GM12878 (cell line): Measurements from ENCODE around the gene IRF4.
A peak's percentile ranks its signal among the peaks of the same experiment; 100 is the strongest.

Experiments used
- EZH2 ChIP-seq: IDR thresholded peaks from 2 replicates; pipeline ENCODE4 v1.6.1; 2012; ENCODE audit warnings: low read depth, mild to moderate bottlenecking, control low read depth, inconsistent platforms, low read length, borderline replicate concordance; ENCODE audit not compliant: control insufficient read depth
- HDAC2 ChIP-seq: fragments of 200-600 bp; sonication (generic); IDR thresholded peaks from 2 replicates; pipeline ENCODE4 v1.6.1; 2017
- KLF5 ChIP-seq: fragments of 450-650 bp; IDR thresholded peaks from 2 replicates; pipeline ENCODE4 v1.6.1; 2014; ENCODE audit warnings: mild to moderate bottlenecking; ENCODE audit not compliant: partially characterized antibody
- MAX ChIP-seq: IDR thresholded peaks from 2 replicates; pipeline ENCODE4 v1.6.1; 2012; ENCODE audit warnings: low read depth, low read length, improper control_type of control experiment
- MEF2A ChIP-seq: IDR thresholded peaks from 2 replicates; pipeline ENCODE4 v1.6.1; 2011; ENCODE audit warnings: low read depth, mild to moderate bottlenecking, low read length, moderate library complexity; ENCODE audit not compliant: insufficient read depth
- PML ChIP-seq: IDR thresholded peaks from 2 replicates; pipeline ENCODE4 v1.6.1; 2012; ENCODE audit warnings: low read length, inconsistent platforms
- SMARCA5 ChIP-seq: fragments of 450-650 bp; IDR thresholded peaks from 2 replicates; pipeline ENCODE4 v1.6.1; 2017; ENCODE audit warnings: mild to moderate bottlenecking
- ZZZ3 ChIP-seq: IDR thresholded peaks from 2 replicates; pipeline ENCODE4 v1.6.1; 2011; ENCODE audit warnings: low read depth; ENCODE audit not compliant: control insufficient read depth, insufficient read length
- TF ChIP-seq, protein P1 (sequence below), 3 experiments: IDR thresholded peaks in 2 of 3; conservative IDR thresholded peaks in 1 of 3; 2 replicates each; pipeline ENCODE4 v1.5.1; 2011; ENCODE audit warnings: low read depth in 3 of 3, low read length in 3 of 3, mild to moderate bottlenecking in 3 of 3, control low read depth in 2 of 3, moderate library complexity in 2 of 3, inconsistent platforms in 1 of 3, mixed read lengths in 1 of 3; ENCODE audit not compliant: control insufficient read depth in 2 of 3, insufficient read depth in 1 of 3; ENCODE audit errors: extremely low read depth in 1 of 3
- TF ChIP-seq, protein P2 (sequence below): fragments of 450-650 bp; IDR thresholded peaks from 2 replicates; pipeline ENCODE4 v1.6.1; 2017; ENCODE audit warnings: borderline replicate concordance

GRCh38 chr6:357261-357790 is 34.2 kb upstream of the IRF4 start:
- no peak for TF ChIP-seq ZZZ3
- TF ChIP-seq, protein P1, sequence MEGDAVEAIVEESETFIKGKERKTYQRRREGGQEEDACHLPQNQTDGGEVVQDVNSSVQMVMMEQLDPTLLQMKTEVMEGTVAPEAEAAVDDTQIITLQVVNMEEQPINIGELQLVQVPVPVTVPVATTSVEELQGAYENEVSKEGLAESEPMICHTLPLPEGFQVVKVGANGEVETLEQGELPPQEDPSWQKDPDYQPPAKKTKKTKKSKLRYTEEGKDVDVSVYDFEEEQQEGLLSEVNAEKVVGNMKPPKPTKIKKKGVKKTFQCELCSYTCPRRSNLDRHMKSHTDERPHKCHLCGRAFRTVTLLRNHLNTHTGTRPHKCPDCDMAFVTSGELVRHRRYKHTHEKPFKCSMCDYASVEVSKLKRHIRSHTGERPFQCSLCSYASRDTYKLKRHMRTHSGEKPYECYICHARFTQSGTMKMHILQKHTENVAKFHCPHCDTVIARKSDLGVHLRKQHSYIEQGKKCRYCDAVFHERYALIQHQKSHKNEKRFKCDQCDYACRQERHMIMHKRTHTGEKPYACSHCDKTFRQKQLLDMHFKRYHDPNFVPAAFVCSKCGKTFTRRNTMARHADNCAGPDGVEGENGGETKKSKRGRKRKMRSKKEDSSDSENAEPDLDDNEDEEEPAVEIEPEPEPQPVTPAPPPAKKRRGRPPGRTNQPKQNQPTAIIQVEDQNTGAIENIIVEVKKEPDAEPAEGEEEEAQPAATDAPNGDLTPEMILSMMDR (IDR thresholded peaks at IDR 0.05 in 2 of 3, conservative IDR thresholded peaks at IDR 0.05 in 1 of 3; ENCODE audit: control insufficient read depth in 2 of 3, extremely low read depth in 1 of 3, insufficient read depth in 1 of 3, low read depth in 3 of 3, low read length in 3 of 3): no peak
- TF ChIP-seq EZH2: no peak
- TF ChIP-seq, protein P2, sequence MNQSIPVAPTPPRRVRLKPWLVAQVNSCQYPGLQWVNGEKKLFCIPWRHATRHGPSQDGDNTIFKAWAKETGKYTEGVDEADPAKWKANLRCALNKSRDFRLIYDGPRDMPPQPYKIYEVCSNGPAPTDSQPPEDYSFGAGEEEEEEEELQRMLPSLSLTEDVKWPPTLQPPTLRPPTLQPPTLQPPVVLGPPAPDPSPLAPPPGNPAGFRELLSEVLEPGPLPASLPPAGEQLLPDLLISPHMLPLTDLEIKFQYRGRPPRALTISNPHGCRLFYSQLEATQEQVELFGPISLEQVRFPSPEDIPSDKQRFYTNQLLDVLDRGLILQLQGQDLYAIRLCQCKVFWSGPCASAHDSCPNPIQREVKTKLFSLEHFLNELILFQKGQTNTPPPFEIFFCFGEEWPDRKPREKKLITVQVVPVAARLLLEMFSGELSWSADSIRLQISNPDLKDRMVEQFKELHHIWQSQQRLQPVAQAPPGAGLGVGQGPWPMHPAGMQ: no peak
- no peak for TF ChIP-seq HDAC2
- TF ChIP-seq MEF2A: no peak
- TF ChIP-seq KLF5: no peak
- TF ChIP-seq MAX: 0 out of 2 replicates have a peak, but pooled peaks have one; percentile 8
- TF ChIP-seq SMARCA5: no peak
- no peak for TF ChIP-seq PML
